Thyroid gland (tissue), 4 donors: ENCODE data around the gene SMCO2.

ENCODE experiments used
- POLR2A ChIP-seq, 2 donors: fragments of 450-650 bp; IDR thresholded peaks; one replicate each; pipeline ENCODE4 v1.6.1; 2017; ENCODE audit warnings: antibody characterized with exemption in 2 of 2, mild to moderate bottlenecking in 2 of 2, moderate library complexity in 1 of 2
- TF ChIP-seq, protein P1 (sequence below), 6 experiments: fragments of 200-600 bp in 3 of 6; fragments of 450-650 bp in 3 of 6; sonication (generic) in 3 of 6; IDR thresholded peaks; one replicate each; pipeline ENCODE4 v1.5.1; 2016 to 2019; ENCODE audit warnings: antibody characterized with exemption in 6 of 6, mild to moderate bottlenecking in 2 of 6, inconsistent platforms in 1 of 6, moderate library complexity in 1 of 6

DNA sequence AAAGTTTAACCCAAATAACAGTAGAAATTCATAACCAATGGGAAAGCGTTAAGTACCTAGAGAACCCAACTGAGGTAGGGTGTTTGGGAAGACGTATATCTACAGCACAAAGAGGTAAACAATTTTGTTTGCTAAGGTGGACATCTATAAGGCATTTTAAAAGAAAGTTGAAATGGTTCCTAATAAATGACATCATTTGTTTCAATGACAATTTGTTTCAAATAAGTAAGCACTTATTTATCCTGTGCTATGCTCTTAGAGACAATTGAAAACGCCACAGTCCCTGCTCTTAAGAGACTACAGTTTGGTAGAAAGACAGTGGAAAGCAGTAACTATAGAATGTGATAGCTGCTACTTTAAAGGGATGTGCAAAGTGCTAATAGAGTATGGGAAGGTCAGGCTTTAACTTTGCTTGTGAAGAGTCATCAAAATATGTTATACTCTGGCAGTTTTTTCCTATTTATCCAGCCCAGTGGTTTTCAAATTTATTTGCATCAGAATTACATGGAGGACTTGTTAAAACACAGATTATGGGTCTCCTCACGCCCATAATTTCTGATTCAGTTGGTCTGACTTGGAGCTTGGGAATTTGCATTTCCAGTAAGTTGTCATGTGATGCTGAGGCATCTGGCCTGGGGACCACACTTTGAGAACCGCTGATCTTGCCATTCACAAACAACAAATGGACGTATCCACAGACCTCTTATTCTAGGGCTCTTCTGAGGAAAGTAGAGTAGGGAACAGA is 19.6 kb upstream of the SMCO2 start:
- no peak for TF ChIP-seq POLR2A (IDR thresholded peaks at IDR 0.05)
- TF ChIP-seq, protein P1, sequence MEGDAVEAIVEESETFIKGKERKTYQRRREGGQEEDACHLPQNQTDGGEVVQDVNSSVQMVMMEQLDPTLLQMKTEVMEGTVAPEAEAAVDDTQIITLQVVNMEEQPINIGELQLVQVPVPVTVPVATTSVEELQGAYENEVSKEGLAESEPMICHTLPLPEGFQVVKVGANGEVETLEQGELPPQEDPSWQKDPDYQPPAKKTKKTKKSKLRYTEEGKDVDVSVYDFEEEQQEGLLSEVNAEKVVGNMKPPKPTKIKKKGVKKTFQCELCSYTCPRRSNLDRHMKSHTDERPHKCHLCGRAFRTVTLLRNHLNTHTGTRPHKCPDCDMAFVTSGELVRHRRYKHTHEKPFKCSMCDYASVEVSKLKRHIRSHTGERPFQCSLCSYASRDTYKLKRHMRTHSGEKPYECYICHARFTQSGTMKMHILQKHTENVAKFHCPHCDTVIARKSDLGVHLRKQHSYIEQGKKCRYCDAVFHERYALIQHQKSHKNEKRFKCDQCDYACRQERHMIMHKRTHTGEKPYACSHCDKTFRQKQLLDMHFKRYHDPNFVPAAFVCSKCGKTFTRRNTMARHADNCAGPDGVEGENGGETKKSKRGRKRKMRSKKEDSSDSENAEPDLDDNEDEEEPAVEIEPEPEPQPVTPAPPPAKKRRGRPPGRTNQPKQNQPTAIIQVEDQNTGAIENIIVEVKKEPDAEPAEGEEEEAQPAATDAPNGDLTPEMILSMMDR (IDR thresholded peaks at IDR 0.05) = no peak
